ENCODE results near the gene UPK1B. TPM values are rescaled to one million over a fixed set of nuclear protein-coding genes. Genes with fewer than 3 reads are reported as not detected.

UPK1B gene
- total RNA-seq, 6 experiments from 2014 or later, result 0.10 to 0.12 TPM; not detected in 4

DNA sequence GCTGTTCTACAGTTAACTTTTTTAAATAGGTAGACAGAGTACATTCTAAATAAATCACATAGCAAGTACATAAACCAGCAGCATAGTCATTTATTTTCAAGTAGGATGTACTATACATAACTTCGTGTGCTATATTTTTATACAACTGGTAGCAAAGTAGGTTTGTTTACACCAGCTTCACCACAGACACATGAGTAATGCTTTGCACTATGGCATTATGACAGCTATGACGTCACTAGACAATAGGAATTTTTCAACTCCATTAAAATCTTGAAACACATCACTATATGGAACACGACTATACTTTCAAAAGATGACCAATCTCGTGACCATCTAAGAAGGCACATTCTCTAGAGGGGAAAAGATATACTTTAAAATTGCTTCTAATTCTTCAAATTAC is 23.9 kb upstream of the UPK1B start:
- DNase-seq, result peak; percentile 83
- H3K36me3 Mint-ChIP-seq (ENCODE audit: low read depth), result peaks cover 17% of the 10 kb centered on the region
- peaks cover 28% of the 10 kb centered on the region for H3K4me1 Mint-ChIP-seq (ENCODE audit: low read depth)
- H3K27ac Mint-ChIP-seq, result peak overlapping the region; percentile 74
- peaks cover 20% of the 10 kb centered on the region for H3K9me3 Mint-ChIP-seq
- TF ChIP-seq, protein P1, sequence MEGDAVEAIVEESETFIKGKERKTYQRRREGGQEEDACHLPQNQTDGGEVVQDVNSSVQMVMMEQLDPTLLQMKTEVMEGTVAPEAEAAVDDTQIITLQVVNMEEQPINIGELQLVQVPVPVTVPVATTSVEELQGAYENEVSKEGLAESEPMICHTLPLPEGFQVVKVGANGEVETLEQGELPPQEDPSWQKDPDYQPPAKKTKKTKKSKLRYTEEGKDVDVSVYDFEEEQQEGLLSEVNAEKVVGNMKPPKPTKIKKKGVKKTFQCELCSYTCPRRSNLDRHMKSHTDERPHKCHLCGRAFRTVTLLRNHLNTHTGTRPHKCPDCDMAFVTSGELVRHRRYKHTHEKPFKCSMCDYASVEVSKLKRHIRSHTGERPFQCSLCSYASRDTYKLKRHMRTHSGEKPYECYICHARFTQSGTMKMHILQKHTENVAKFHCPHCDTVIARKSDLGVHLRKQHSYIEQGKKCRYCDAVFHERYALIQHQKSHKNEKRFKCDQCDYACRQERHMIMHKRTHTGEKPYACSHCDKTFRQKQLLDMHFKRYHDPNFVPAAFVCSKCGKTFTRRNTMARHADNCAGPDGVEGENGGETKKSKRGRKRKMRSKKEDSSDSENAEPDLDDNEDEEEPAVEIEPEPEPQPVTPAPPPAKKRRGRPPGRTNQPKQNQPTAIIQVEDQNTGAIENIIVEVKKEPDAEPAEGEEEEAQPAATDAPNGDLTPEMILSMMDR (IDR thresholded peaks at IDR 0.05), result no peak
- H3K4me3 Mint-ChIP-seq, result peak overlapping the region; percentile 52
- H3K27me3 Mint-ChIP-seq (ENCODE audit: insufficient read depth), result peaks cover under 1% of the 10 kb centered on the region

GRCh38 chr3:119156868-119157267 is 16.5 kb upstream of the UPK1B start:
- peaks cover 23% of the 10 kb centered on the region for H3K9me3 Mint-ChIP-seq
- H3K27ac Mint-ChIP-seq, result no peak overlapping the region
- peaks cover 5% of the 10 kb centered on the region; the same call in 1 of the 2 replicates for H3K27me3 Mint-ChIP-seq (ENCODE audit: insufficient read depth)
- no peak overlapping the region for H3K4me3 Mint-ChIP-seq
- no peak for DNase-seq
- peaks cover 25% of the 10 kb centered on the region for H3K36me3 Mint-ChIP-seq (ENCODE audit: low read depth)
- TF ChIP-seq, protein P1 (IDR thresholded peaks at IDR 0.05), result no peak
- H3K4me1 Mint-ChIP-seq (ENCODE audit: low read depth), result peaks cover 9% of the 10 kb centered on the region

DNA sequence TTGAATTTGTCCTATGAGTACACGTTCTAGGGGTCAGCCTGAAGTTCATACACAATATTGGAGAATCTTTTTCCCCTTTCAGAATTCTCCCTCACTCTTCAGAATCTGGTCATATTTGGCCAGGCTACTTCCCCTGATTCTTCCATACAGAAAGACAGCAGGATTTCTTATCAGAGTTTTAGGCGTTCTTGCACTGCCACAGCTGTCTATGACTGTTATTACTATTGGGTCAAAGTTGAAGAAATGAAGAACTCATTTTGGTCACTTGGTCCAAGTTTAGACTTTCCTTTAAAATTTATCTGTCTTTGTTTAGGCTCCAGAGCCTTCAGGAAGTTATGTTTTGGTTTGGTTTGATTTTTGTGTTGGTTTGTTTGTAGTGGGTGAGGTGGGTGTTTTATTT is 15.4 kb upstream of the UPK1B start:
- Mint-ChIP-seq H3K27me3 (ENCODE audit: insufficient read depth) (peaks cover 5% of the 10 kb centered on the region; the same call in 1 of the 2 replicates), H3K27ac (no peak overlapping the region), H3K4me3 (no peak overlapping the region), H3K4me1 (ENCODE audit: low read depth) (peaks cover 16% of the 10 kb centered on the region), H3K9me3 (peaks cover 18% of the 10 kb centered on the region), H3K36me3 (ENCODE audit: low read depth) (peaks cover 23% of the 10 kb centered on the region)
- TF ChIP-seq, protein P1 (IDR thresholded peaks at IDR 0.05), result no peak
- no peak for DNase-seq

- H3K27ac Mint-ChIP-seq, result no peak overlapping the region
- TF ChIP-seq, protein P1 (IDR thresholded peaks at IDR 0.05), result no peak
- DNase-seq, result no peak
- H3K9me3 Mint-ChIP-seq, result peaks cover 11% of the 10 kb centered on the region
- peaks cover 16% of the 10 kb centered on the region for H3K4me1 Mint-ChIP-seq (ENCODE audit: low read depth)
- peaks cover 10% of the 10 kb centered on the region; the same call in 1 of the 2 replicates for H3K36me3 Mint-ChIP-seq (ENCODE audit: low read depth)
- peaks cover 3% of the 10 kb centered on the region; the same call in 1 of the 2 replicates for H3K27me3 Mint-ChIP-seq (ENCODE audit: insufficient read depth)
- H3K4me3 Mint-ChIP-seq, result no peak overlapping the region
These were observed 13.0 kb upstream of the UPK1B start for GRCh38 chr3:119160361-119160760.

DNA sequence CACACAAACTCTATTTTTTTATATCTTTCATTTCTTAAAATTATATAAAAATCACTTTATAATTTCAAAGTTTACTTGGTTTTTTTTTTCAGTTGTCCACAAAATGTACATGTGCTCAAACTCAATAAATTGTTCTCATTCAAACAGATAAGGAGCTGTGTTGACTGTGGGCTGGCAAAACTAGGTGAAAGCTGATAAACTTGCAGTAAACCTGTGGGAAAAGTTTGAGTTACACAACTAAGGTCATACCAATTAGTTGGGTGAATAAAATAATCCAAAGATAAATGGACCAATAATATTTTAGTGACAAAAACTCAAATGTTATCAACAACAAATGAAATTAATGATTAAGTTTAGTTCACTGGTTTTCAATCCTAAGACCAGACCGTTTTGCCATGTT is 12.6 kb upstream of the UPK1B start:
- peaks cover 8% of the 10 kb centered on the region; the same call in 1 of the 2 replicates for H3K36me3 Mint-ChIP-seq (ENCODE audit: low read depth)
- H3K27me3 Mint-ChIP-seq (ENCODE audit: insufficient read depth), result peaks cover 3% of the 10 kb centered on the region; the same call in 1 of the 2 replicates
- no peak overlapping the region for H3K27ac Mint-ChIP-seq
- peaks cover 16% of the 10 kb centered on the region for H3K9me3 Mint-ChIP-seq
- TF ChIP-seq, protein P1 (IDR thresholded peaks at IDR 0.05), result no peak
- H3K4me1 Mint-ChIP-seq (ENCODE audit: low read depth), result peaks cover 16% of the 10 kb centered on the region
- DNase-seq, result no peak
- H3K4me3 Mint-ChIP-seq, result no peak overlapping the region

Measured in HFFc6 (cell line).